HG03558 (cell line): Measurements from ENCODE around the gene ARL11.

Experiments used
- ATAC-seq: cut with Tn5 transposase; IDR thresholded peaks from one replicate; pipeline ENCODE4 v1.9.1; 2021; ENCODE audit warnings: moderate number of reproducible peaks; ENCODE audit not compliant: unreplicated experiment; ENCODE audit errors: extremely low read depth

ARL11 gene

DNA sequence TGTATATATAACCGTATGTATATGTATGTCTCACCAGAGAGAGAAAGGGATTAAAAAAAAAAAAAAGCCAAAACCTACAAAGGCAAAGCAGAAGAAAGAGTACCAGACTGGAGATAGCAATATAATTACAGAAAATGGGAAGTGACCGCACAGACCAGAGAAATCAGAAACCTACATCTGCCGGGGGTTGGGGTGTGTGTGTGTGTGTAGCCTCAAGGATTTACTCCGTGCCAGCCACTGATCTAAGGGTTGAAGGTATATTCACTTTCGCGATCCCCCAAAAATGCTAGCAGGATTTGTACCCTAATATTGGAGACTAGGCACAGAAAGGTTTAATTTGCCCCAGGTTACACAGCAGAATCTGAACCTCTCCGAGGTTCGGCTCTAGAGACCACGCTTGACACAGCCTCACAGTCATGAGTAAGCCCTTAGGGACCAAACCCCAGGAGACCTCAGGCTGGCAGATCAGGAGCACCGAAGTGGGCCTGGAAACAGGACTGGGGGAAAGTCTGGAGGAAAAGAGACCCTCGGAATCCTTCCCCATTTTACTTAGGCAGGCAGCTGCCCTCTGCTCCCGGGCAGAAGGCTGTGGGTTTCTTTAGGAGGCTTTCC lies 14.8 kb downstream of the ARL11 start:
- no peak for ATAC-seq

DNA sequence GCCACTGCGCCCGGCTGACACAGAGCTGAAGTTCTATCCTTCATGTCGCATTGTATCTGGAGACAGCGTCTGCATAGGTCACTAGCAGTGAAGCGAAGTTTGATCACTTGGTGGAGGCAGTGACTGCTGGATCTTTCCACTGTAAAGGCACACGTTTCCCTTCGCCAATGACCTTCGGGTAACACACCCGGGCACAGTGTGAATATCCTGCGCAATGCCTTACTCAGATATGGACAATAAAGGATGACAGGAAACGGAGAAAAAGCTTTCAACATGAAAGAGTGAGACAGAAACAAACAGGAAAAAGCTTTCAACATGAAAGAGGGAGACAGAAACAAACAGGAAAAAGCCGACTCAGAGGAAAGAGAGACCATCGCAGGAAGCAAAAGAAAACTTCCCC lies 17.1 kb downstream of the ARL11 start:
- no peak for ATAC-seq

DNA sequence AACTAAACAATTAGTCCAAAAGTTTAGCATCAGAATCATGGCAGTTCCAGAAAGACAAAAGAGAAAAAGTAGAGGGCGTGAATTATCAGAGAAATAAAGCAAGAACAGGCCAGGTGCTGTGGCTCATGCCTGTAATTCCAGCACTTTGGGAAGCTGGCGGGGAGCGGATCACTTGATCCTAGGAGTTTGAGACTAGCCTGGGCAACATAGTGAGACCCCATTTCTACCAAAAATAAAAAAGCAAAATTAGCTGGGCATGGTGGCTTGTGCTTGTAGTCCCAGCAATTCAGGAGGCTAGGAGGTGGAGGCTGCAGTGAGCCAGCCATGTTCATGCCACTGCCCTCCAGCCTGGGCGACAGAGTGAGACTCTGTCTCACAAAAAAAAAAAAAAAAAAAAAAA lies 18.4 kb downstream of the ARL11 start:
- no peak for ATAC-seq

GRCh38 chr13:49649244-49649962 lies 21.1 kb downstream of the ARL11 start:
- ATAC-seq: no peak

DNA sequence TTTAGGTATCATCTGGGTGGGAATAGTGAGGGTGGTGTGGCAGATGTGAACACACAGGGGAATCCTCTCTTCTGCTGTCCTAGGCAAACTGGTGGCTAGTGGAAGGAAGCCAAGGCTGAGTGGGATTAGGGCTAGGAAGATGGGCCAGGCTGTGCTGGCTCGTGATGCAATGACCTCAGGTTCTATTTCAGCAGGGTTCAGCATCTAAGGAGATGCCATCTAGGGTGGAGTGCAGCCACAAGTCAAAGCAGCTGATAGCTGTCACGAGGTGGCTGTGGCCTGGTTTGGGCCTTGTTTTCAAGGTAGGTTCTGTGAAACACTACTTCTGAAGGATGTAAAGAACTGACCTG lies 21.6 kb downstream of the ARL11 start:
- ATAC-seq: no peak

DNA sequence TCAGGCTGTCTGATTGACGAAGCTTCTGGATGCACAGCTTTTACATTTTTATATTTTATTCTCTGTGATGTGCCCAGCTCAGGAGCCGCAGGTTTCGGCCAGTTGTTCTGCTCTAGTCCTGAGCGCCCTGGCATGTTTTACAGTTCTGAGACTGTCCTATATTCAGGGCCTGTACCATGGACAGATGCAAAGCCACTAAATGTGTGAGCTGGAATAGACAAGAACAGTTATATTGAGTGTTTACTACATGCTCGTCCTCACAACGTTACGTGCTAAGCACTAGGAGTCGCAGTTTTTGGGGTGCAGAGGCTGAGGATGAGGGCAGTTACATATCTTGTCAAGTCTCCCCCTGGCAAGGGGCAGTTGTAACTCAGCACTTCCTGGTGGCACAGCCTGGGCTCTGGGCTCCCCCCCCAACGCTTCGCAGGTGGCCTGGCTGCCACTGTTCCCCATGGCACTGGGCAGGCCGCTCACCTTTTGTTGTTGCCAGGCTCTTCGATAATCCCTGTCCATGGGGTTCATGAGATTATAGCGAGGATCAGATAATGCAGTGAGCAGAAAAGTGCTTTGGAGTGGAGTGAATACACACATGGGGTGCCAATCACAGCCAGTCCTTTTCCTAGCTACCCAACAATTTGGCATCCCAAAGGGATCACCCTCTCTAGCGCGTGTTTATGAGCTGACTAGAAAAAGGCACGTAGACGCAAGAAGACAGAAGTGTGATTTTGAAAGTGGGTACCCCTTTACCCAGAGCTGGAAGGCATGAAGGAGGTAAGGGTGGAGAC lies 23.5 kb downstream of the ARL11 start:
- ATAC-seq: no peak

DNA sequence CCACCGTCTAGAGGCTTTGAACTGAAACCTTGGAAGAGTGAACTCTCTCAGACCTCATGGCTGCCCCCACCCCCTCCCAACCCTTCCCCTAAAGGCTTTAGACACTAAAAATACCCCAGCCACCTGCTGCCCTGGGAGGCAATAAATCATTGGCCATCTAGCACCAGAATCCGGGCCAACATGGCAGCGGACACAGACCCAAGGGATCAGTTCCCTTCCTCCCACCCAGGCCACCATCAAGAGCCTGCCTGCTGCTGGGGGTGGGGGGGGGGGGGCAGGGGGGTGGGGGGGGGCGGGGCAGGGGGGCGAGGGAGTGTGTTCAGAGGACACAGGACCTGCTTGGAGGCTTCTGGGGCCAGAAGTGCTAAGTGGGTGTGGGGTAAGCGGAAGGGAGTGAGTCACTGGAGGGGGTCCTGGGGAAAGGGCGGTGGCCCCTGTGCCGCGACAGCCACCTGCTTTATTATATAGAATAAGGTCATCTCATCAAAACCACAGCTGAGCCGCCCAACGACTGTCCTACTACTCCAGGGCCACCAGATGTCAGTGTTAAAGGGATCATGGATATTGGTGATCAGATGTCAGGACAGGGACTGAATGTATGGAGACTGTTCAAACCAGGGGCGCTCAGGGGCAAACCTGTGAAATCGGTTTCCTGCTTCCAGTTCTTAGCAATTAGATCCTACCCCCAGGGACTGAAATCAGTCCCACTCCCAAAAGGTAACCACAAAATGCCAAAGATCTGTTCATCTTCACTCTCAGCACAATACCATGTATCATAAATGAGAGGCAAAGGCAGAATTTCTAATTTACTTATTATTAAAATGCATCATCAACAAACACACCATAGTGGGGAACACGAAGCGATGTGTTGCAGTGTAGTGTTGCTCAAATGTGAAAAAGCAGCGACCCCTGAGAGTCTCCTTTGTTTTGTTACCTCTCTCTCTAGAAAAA lies 24.3 kb downstream of the ARL11 start:
- ATAC-seq: no peak

DNA sequence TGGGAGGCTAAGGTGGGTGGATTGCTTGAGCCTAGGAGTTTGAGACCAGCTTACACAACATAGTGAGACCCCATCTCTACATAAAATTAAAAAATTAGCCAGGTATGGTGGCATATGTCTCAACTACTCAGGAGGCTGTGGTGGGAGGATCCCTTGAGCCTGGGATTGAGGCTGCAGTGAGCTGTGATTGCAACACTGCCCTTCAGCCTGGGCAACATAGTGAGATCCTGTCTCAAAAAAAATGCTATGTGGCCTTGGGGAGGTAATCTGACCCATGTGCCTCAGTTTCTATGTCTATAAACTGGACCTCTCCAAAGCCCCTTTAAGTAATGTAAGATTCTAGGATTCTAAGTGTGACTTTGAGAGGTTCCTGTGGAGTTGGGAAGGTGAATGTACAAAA lies 25.2 kb downstream of the ARL11 start:
- no peak for ATAC-seq

- no peak for ATAC-seq
These were observed 25.7 kb downstream of the ARL11 start for GRCh38 chr13:49654011-49654410.

GRCh38 chr13:49655906-49656305 lies 27.6 kb downstream of the ARL11 start:
- no peak for ATAC-seq

DNA sequence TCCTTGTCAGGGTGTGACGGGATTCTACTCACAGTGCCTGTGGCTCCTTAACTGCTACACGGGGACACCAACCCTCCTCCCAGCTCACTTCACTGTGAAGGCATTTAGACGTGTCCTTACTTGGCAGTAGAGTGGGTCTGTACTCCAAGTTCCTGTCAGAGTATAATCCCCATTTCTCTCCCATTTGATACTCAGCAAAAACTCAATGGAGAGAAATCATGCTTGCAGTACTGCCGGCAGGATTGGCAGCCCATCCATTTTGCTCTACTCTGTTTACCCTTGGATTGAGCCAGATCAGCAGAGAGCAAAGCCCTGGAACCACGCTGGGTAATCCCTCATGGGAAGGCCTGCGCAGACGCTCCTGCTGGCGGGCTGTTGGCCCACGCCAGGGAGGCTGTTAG lies 28.9 kb downstream of the ARL11 start:
- no peak for ATAC-seq

GRCh38 chr13:49664606-49665005 lies 36.3 kb downstream of the ARL11 start:
- no peak for ATAC-seq

GRCh38 chr13:49667773-49668172 lies 39.5 kb downstream of the ARL11 start:
- ATAC-seq: no peak

DNA sequence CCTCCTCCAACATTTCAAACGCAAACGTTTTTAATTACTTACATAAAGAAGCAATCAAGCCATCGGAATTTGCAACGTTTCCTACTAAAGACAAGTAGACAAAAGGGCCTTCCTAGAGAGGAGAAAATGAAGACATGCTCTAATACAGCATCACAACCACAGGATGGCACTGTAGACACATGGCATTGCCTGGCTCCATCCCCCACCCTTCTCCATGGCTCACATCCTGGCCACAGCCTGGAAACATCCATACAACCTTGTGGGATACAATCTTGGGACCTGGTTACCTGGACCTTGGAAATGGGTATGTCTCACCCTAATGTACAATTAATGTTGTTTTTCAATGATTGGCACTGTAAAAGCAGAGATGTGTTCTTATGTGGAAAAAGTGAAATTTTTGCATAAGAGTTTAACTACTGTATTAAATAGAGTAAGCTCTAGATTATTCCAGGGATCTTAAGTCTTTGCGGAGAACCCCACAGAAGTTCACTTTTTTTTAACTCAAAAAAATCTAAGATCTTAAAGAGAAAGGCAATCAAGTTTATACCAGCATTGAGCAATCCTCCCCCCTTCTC lies 41.5 kb downstream of the ARL11 start:
- ATAC-seq: no peak

GRCh38 chr13:49670828-49671227 lies 42.5 kb downstream of the ARL11 start:
- no peak for ATAC-seq

GRCh38 chr13:49676581-49677298 lies 48.4 kb downstream of the ARL11 start:
- ATAC-seq: no peak

GRCh38 chr13:49678191-49678914 lies 50.0 kb downstream of the ARL11 start:
- no peak for ATAC-seq

GRCh38 chr13:49679246-49679645 lies 50.9 kb downstream of the ARL11 start:
- no peak for ATAC-seq
